IMR-90 (cell line): ENCODE data around the gene PHETA1.

Experiments used
- BHLHE40 ChIP-seq: fragments of 150-350 bp; IDR thresholded peaks from 2 replicates; pipeline ENCODE4 v1.6.1; 2016; ENCODE audit warnings: mild to moderate bottlenecking, low read depth, low read length
- CEBPB ChIP-seq: IDR thresholded peaks from 2 replicates; pipeline ENCODE4 v1.6.1; 2012; ENCODE audit warnings: low read depth, low read length, improper control_type of control experiment
- CTCF ChIP-seq: conservative IDR thresholded peaks from 2 replicates; pipeline ENCODE4 v1.5.1; 2012; ENCODE audit warnings: mild to moderate bottlenecking, low read depth, low read length, improper control_type of control experiment
- POLR2A ChIP-seq: IDR thresholded peaks from 2 replicates; pipeline ENCODE4 v1.6.1; 2012; ENCODE audit warnings: mild to moderate bottlenecking, low read depth, low read length
- RAD21 ChIP-seq: IDR thresholded peaks from 2 replicates; pipeline ENCODE4 v1.6.1; 2012; ENCODE audit warnings: low read length, improper control_type of control experiment
- USF2 ChIP-seq: fragments of 150-350 bp; IDR thresholded peaks from 2 replicates; pipeline ENCODE4 v1.6.1; 2017; ENCODE audit warnings: mild to moderate bottlenecking, antibody characterized with exemption, low read length, low read depth

- TF ChIP-seq CTCF (peak; percentile 85), USF2 (no peak), POLR2A (no peak), BHLHE40 (no peak), RAD21 (peak; percentile 74), CEBPB (peak; percentile 90)
Observed at GRCh38 chr12:111313833-111314259, 55.0 kb downstream of the PHETA1 start.
